ENCODE data around the gene FCN1.
A peak's percentile ranks its signal among the peaks of the same experiment; 100 is the strongest.

Gene FCN1

GRCh38 chr9:134963546-134963945 is 45.8 kb upstream of the FCN1 start:
- peak overlapping the region; percentile 95 for H3K27ac ChIP-seq
- TF ChIP-seq CTCF (conservative IDR thresholded peaks at IDR 0.05), result no peak

DNA sequence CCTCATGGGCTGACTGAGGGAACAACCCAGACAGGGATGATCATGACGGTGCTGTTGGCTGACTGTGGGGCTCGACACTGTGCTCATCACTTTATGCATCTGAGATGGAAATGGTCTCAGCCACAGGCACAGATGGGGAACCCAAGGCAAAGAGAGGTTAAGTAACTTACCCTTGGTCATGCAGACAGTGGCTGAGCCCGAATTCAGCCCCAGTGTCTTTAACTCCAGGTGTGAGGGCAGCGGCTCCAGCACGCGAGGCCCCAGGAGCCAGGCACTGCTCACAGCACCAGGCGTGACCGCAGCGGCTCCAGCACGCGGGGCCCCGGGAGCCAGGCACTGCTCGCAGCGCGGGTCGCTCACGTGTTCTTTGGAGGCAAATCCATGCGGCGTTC is 45.3 kb upstream of the FCN1 start:
- no peak for TF ChIP-seq CTCF (conservative IDR thresholded peaks at IDR 0.05)
- peak overlapping the region; percentile 95 for H3K27ac ChIP-seq

GRCh38 chr9:134962065-134962972 is 44.6 kb upstream of the FCN1 start:
- TF ChIP-seq CTCF (conservative IDR thresholded peaks at IDR 0.05), result peak; percentile 61
- H3K27ac ChIP-seq, result peak overlapping the region; percentile 95

- TF ChIP-seq CTCF (conservative IDR thresholded peaks at IDR 0.05), result no peak
- peak overlapping the region; percentile 95 for H3K27ac ChIP-seq
These were observed 43.8 kb upstream of the FCN1 start for GRCh38 chr9:134961331-134962064.

DNA sequence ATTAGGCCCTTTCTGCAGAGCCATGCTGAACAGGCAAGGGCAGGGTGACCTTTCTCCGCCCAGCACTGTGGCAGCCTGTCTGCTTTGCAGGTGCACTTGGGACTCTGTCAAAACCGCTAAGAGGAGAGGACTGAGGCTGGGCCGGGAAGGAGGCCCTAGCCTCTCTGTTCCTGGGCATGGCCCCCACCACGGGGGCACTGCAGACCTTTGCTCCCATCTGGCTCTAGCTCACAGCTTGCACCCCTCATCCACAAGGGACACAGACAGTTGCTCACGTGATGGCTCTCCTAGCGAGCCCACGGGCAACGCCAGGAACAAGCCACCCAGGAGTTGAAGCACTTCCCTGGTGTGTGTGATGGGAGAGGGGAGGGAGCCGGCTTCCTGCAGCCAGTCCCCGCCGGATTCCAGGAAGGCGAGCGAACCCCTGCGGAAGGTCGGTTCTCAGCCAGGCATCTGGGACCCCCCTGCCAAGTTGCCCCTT is 43.0 kb upstream of the FCN1 start:
- TF ChIP-seq CTCF (conservative IDR thresholded peaks at IDR 0.05), result no peak
- H3K27ac ChIP-seq, result peak overlapping the region; percentile 95

GRCh38 chr9:134959971-134960310 is 42.2 kb upstream of the FCN1 start:
- no peak for TF ChIP-seq CTCF (conservative IDR thresholded peaks at IDR 0.05)
- peak overlapping the region; percentile 95; the same call in 1 of the 2 replicates for H3K27ac ChIP-seq

Data from VCaP (cell line).